Caki2 (cell line): ENCODE data around the gene CTNS. TPM values are rescaled to one million over a fixed set of nuclear protein-coding genes. Genes with fewer than 3 reads are reported as not detected.

Experiments
- DNase-seq: peaks from one replicate; pipeline ENCODE4 v3.0.0-alpha.2; 2015; ENCODE audit warnings: low read depth
- in situ Hi-C: cut with HindIII; loops from 2 replicates; pipeline ENCODE4 v1.10.0; 2016; ENCODE audit warnings: low sequenced_read_pairs, low pct_unique_long_range_greater_than_20kb, mixed read lengths
- total RNA-seq: library from RNA; depleted of rRNA; stranded (reverse); fragments of >200 nt; shearing (Covaris generic); gene quantifications from 2 replicates; pipeline ENCODE4 v1.2.3, GENCODE V29; 2014; ENCODE audit warnings: low replicate concordance; rRNA removed

The CTNS gene
- 7.1 and 7.5 TPM in 2 replicates for total RNA-seq

- in situ Hi-C loops = no loop called here
Measured at GRCh38 chr17:3636154-3636907, at the start of gene CTNS, which contains the start of gene SHPK. Gene CTNS, plus strand, starts transcription at chr17:3636760. Its CDS starts 3,447 bp downstream, at chr17:3640207. Gene SHPK, minus strand, starts transcription at chr17:3636250. Its CDS starts 31 bp downstream, at chr17:3636219.

GRCh38 chr17:3589784-3590183 lies 46.8 kb upstream of the CTNS start:
- in situ Hi-C loops = no loop called here

More at GRCh38 chr17:3636154-3636907, at the start of gene CTNS, which contains the start of gene SHPK:
- DNase-seq = peak; percentile 96

DNA sequence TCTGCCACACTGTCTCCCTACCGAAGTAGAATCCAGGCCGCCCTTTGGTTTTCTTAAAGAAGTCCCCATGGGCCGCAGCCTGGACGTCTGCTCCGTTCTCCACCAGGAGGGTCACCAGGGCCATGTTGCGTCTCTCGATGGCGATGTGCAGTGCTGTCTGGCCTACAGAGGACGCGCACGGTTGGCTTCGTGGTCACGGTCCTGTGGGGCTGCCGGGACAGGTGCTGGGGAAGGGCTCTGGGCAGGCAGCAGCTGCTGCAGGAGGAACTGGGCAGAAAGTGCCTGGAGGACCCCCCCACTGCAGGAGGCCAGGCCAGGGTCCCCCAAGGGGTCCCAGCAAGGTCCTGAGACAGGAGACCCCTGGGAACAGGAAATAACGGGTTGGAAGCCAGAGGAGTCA lies 46.3 kb upstream of the CTNS start:
- DNase-seq = no peak
- in situ Hi-C loops = no loop called here

More at GRCh38 chr17:3589784-3590183, 46.8 kb upstream of the CTNS start:
- DNase-seq = no peak

GRCh38 chr17:3590768-3591167 lies 45.8 kb upstream of the CTNS start:
- DNase-seq = no peak
- in situ Hi-C loops = no loop called here

DNA sequence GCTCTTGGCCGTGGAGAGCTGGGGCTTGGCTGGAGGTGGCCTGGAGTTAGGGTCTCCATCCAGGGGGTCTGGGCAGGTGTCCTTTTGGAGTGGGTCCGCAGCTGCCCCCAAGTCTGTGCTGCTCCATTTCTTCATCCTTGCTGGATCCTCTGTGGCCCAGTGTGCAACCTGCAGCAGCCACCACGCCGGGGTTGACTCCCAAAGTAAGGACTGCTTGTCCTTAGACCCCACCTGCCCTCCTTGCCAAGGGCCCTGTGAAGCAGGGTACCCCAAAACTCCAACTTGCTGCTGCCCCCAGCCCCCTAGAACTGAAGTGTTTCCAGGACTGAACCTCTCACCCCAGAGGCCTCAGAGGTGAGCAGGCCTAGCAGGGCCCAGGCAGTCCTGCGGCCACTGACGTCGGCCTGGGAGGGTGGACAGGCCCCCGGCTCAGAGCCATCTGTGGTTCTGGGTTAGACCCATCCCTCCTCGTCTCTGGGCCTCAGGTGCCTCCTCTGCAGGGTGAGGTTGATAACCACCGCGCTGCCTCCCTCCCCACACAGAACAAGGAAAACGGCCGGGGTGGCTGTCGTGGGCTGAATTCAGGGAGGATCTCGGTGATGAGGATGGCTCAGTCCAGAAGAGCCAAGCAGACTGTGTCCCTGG lies 44.2 kb upstream of the CTNS start:
- in situ Hi-C loops = no loop called here
- DNase-seq = no peak

DNA sequence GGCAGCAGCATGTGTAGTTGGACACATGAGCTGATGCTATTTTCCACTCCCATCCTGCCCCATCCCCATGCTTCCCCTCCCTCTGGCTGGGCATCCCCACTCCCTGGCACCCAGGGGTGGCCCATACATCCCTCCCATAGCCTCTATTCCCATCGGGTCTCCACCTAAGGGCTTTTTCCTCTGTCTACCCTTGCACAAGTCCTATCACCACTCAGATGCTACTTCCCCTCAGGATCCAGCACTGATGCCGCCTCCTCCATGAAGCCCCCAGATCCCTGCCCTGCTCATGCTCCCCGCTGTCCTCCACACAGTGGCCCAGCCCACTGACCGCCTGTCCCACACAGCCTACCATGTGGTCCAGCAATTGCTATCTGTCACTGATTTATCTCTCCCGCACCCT lies 43.2 kb upstream of the CTNS start:
- in situ Hi-C loops = no loop called here

GRCh38 chr17:3594051-3594800 lies 42.3 kb upstream of the CTNS start:
- in situ Hi-C loops = no loop called here
- no peak for DNase-seq

More for the DNA sequence above, 43.2 kb upstream of the CTNS start:
- DNase-seq = no peak

DNA sequence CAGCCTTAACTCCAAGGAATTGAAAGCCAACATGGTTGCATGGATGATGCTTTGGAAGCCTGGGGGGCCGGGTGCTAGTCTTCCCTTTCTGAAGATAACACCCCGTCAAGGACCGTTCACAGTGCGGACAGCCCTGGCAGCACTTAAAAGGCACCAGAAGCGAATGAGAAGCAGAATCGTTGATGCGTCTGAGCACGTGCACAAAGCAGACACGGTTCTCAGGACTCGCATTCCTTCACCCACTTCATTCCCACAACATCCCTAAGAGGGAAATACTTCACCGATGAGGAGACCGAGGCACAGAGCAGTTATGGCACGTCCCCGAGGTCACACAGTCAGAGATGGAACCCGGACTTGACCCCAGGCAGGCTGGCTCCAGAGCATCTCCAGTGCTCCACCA lies 41.6 kb upstream of the CTNS start:
- in situ Hi-C loops = no loop called here
- DNase-seq = no peak

GRCh38 chr17:3596804-3597464 lies 39.6 kb upstream of the CTNS start:
- in situ Hi-C loops = no loop called here
- DNase-seq = no peak

DNA sequence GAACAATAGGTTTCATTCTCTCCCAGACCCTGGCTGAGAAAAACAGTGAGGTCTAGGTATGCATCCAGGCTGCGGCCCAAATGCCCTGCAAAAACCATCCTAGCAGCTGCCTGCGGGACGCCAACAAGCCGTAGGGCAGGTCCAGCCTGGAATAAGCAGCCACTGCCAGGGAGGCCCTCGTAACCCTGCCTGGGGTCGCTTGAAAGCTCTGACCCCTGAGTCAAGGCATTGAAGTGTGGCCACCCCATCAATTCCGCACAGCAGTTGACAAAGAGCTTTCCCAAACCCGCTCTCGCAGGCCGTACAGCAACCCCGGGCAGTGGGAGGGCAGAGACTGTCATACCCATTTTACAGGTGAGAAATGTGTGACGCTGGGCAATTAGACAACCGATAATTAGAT lies 38.5 kb upstream of the CTNS start:
- in situ Hi-C loops = no loop called here
- no peak for DNase-seq

GRCh38 chr17:3600529-3601205 lies 35.9 kb upstream of the CTNS start:
- in situ Hi-C loops = no loop called here
- no peak for DNase-seq

DNA sequence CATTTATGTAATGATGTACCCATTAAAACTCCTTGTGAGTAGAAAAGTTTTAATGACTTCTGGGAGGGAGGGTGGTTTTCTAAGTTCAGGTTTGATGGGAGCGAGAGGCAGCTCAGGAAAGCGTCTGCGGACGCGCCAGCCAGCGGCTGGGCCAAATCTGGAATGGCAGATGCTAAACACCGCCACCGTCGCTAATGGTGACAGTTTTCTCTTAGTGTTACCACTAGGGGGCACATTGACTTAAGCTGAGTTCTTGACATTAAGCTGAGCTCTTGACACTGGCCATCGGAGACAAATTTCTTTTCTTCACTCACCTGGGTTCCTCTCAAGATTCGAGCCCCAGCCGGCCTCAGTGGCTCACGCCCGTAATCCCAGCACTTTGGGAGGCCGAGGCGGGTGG lies 34.1 kb upstream of the CTNS start:
- in situ Hi-C loops = no loop called here

DNA sequence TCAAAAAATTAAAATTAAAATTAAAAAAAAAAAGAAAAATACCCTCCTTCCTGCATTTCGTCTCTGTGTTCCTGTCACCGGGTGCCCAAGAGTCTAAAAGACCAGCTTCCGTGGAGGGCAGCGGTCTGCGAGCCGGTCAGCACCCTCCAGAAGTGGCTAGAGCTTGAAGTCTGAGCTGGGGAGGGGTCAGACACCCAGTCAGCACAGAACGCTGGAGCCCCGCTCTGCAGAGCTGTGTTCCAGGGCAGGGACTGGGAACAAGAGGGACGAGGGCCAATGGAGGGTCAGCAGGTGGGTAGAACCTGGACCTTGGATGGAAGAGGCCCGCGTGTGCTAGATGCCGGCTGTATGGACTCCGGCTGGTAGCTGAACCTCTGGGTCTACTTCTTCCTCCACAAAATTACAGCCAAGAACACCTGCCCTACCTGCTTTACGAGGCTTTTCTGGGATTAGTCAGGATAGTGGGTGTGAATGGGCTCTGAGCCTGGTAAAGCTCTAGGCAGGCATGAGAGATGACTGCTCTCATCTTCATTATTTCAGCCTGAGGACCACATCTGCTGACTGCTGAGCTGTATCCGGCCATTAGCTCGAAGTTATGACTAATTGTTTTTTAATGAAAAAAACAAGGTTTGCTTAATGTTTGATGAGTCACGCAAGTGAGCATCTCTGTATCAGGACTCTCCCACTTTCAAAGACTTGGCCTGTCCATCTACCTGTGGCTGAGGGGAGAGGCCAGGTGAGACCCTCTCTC lies 33.3 kb upstream of the CTNS start:
- in situ Hi-C loops = no loop called here
- peak; percentile 18 for DNase-seq

More for the DNA sequence above, 34.1 kb upstream of the CTNS start:
- DNase-seq = no peak

GRCh38 chr17:3603870-3604259 lies 32.7 kb upstream of the CTNS start:
- DNase-seq = no peak
- in situ Hi-C loops = no loop called here

DNA sequence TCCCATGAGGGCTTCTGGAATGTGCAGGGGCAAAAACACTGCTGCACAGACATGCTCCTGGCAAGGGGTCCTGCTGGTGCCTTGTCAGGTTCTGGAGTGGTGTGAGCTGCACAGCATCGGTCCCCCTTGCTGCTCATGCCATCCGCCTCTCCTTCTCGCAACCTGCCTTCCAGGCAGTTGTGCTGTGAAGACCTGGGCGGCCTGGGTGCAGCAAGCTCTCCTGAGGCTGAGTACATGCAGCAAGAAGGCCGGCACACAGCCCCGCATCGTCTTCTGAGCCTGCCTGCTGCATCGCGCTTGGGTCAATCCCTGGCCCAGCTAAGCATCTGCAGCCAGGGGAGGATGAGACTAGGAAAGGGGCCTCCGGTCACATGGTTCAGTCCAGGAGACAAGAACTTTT lies 26.9 kb upstream of the CTNS start:
- in situ Hi-C loops = no loop called here
- no peak for DNase-seq

GRCh38 chr17:3610523-3610922 lies 26.0 kb upstream of the CTNS start:
- in situ Hi-C loops = no loop called here
- no peak for DNase-seq

DNA sequence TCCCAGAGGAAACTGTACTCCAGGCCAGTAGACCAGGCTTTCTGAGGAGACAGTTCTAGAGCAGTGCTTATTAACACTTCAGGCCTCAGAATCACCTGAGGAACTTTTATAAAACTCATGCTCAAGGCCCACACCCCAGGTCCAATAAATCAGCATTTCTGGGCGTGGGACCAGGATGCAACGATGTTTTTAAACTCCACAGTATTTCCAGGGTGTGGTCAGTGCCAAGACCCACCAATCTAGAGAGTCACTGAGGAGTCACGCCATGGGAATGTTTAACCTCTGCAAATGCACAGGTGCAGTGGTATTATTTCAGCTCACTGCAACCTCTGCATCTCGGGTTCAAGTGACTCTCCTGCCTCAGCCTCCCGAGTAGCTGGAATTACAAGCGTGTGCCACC lies 23.4 kb upstream of the CTNS start:
- no peak for DNase-seq
- in situ Hi-C loops = no loop called here
